ENCODE measurements around the gene COL8A2.
"Not testable (repeated sequence)": the region's sequence is repeated elsewhere in the genome, so short reads cannot be mapped to it uniquely, and the experiment has no call there.

- TF ChIP-seq CTCF, POLR2A (IDR thresholded peaks at IDR 0.05): not testable (repeated sequence)
Observed at GRCh38 chr1:36158827-36159252, 33.8 kb upstream of the COL8A2 start.
